ENCODE results near the gene LINS1.

The LINS1 gene

GRCh38 chr15:100571592-100572167 lies 30.3 kb downstream of the LINS1 start:
- Histone ChIP-seq H3K9me3 (ENCODE audit: control insufficient read depth, insufficient read depth, low read length) (no peaks in the 10 kb centered on the region), H3K36me3 (ENCODE audit: control insufficient read depth, insufficient read depth, low read length) (peaks cover 2% of the 10 kb centered on the region), H3K9ac (ENCODE audit: low read depth, low read length) (no peak overlapping the region), H3K4me3 (ENCODE audit: low read depth, low read length) (no peak overlapping the region), H3K27me3 (ENCODE audit: control insufficient read depth, insufficient read depth, low read length) (no peaks in the 10 kb centered on the region), H3K4me1 (ENCODE audit: control insufficient read depth, insufficient read depth, low read length) (no peaks in the 10 kb centered on the region)

DNA sequence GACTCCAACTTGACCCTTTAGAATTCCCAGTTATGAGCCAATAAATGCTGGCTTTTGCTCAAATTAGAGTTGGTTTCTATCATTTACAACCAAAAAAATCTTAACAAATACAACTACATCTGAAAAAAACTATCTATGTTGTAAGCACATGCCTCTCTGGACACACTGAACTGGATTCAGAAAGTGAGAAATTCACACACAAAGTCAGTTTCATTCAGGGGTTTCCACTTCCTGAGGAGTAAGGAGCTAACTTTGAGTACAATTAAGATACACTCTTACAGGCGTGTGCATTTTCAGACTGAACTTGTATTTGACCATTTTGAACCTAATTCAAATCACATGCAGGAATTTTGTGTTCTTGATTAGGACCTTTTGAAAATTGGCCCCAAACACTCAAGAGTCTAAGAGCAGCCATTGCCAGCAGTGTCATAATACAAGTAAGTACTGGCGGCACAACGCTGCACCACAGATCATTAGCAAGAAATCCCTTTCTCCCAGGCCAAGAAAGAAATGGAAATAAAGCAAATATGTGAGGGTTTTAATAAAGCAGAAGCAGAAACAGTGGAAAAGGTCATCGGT lies 31.2 kb downstream of the LINS1 start:
- H3K4me3 ChIP-seq (ENCODE audit: low read depth, low read length), result no peak overlapping the region
- H3K36me3 ChIP-seq (ENCODE audit: control insufficient read depth, insufficient read depth, low read length), result peaks cover 2% of the 10 kb centered on the region
- H3K9me3 ChIP-seq (ENCODE audit: control insufficient read depth, insufficient read depth, low read length), result no peaks in the 10 kb centered on the region
- H3K4me1 ChIP-seq (ENCODE audit: control insufficient read depth, insufficient read depth, low read length), result no peaks in the 10 kb centered on the region
- no peaks in the 10 kb centered on the region for H3K27me3 ChIP-seq (ENCODE audit: control insufficient read depth, insufficient read depth, low read length)
- no peak overlapping the region for H3K9ac ChIP-seq (ENCODE audit: low read depth, low read length)

GRCh38 chr15:100570275-100570674 lies 31.7 kb downstream of the LINS1 start:
- Histone ChIP-seq H3K36me3 (ENCODE audit: control insufficient read depth, insufficient read depth, low read length) (peaks cover 2% of the 10 kb centered on the region), H3K9me3 (ENCODE audit: control insufficient read depth, insufficient read depth, low read length) (no peaks in the 10 kb centered on the region), H3K4me3 (ENCODE audit: low read depth, low read length) (no peak overlapping the region), H3K4me1 (ENCODE audit: control insufficient read depth, insufficient read depth, low read length) (no peaks in the 10 kb centered on the region), H3K9ac (ENCODE audit: low read depth, low read length) (no peak overlapping the region), H3K27me3 (ENCODE audit: control insufficient read depth, insufficient read depth, low read length) (no peaks in the 10 kb centered on the region)

DNA sequence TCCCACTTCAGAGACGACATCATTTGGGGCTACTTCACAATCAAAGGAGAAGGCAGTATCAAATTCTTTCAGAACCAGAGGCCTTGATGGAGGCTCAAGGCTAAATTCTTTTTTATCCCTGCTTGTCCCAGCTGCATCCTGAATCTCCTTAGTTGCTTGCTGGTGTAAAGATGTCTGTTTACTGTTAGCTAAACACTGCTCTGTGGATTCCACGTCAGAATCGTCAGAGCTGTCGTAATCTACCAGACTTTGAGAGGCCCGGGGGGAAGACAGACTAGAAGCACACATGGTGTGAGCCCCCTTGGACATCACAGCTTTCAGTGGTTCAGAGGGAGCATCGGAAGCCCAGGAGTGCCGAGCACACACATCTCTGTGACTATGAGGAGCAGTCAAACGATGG lies 32.6 kb downstream of the LINS1 start:
- Histone ChIP-seq H3K36me3 (ENCODE audit: control insufficient read depth, insufficient read depth, low read length) (peaks cover 2% of the 10 kb centered on the region), H3K4me1 (ENCODE audit: control insufficient read depth, insufficient read depth, low read length) (no peaks in the 10 kb centered on the region), H3K9ac (ENCODE audit: low read depth, low read length) (no peak overlapping the region), H3K4me3 (ENCODE audit: low read depth, low read length) (no peak overlapping the region), H3K27me3 (ENCODE audit: control insufficient read depth, insufficient read depth, low read length) (no peaks in the 10 kb centered on the region), H3K9me3 (ENCODE audit: control insufficient read depth, insufficient read depth, low read length) (no peaks in the 10 kb centered on the region)

- no peaks in the 10 kb centered on the region for H3K36me3 ChIP-seq (ENCODE audit: control insufficient read depth, insufficient read depth, low read length)
- no peaks in the 10 kb centered on the region for H3K9me3 ChIP-seq (ENCODE audit: control insufficient read depth, insufficient read depth, low read length)
Measured at GRCh38 chr15:100566850-100567628, 34.9 kb downstream of the LINS1 start.

GRCh38 chr15:100565591-100565990 lies 36.4 kb downstream of the LINS1 start:
- Histone ChIP-seq H3K9me3 (ENCODE audit: control insufficient read depth, insufficient read depth, low read length) (no peaks in the 10 kb centered on the region), H3K4me3 (ENCODE audit: low read depth, low read length) (no peak overlapping the region), H3K36me3 (ENCODE audit: control insufficient read depth, insufficient read depth, low read length) (no peaks in the 10 kb centered on the region), H3K4me1 (ENCODE audit: control insufficient read depth, insufficient read depth, low read length) (no peaks in the 10 kb centered on the region), H3K27me3 (ENCODE audit: control insufficient read depth, insufficient read depth, low read length) (no peaks in the 10 kb centered on the region), H3K9ac (ENCODE audit: low read depth, low read length) (no peak overlapping the region)

More at GRCh38 chr15:100566850-100567628, 34.9 kb downstream of the LINS1 start:
- H3K4me1 ChIP-seq (ENCODE audit: control insufficient read depth, insufficient read depth, low read length), result no peaks in the 10 kb centered on the region
- no peaks in the 10 kb centered on the region for H3K27me3 ChIP-seq (ENCODE audit: control insufficient read depth, insufficient read depth, low read length)
- no peak overlapping the region for H3K9ac ChIP-seq (ENCODE audit: low read depth, low read length)
- H3K4me3 ChIP-seq (ENCODE audit: low read depth, low read length), result no peak overlapping the region

DNA sequence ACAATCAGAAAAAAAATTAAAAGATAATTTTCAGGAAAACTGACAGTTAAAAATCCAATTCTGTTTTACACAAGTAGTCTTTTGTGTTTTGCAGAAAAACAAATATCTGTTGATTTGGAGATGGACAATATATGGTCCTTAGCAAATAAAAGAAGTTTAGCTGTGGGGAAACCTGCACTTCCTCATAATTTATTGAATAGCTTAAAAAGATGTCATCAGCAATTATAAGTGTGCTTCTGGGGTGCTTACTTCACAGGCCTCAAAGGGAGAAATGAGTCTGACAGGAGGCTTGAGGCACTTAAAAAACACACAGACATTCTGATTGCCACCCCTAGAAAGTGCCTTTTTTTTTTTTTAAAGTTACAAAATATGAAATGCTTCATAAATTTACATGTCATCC lies 41.7 kb downstream of the LINS1 start:
- Histone ChIP-seq H3K27me3 (ENCODE audit: control insufficient read depth, insufficient read depth, low read length) (no peaks in the 10 kb centered on the region), H3K9ac (ENCODE audit: low read depth, low read length) (no peak overlapping the region), H3K4me3 (ENCODE audit: low read depth, low read length) (no peak overlapping the region), H3K4me1 (ENCODE audit: control insufficient read depth, insufficient read depth, low read length) (no peaks in the 10 kb centered on the region), H3K9me3 (ENCODE audit: control insufficient read depth, insufficient read depth, low read length) (no peaks in the 10 kb centered on the region), H3K36me3 (ENCODE audit: control insufficient read depth, insufficient read depth, low read length) (no peaks in the 10 kb centered on the region)

- no peak overlapping the region for H3K4me3 ChIP-seq (ENCODE audit: low read depth, low read length)
- no peaks in the 10 kb centered on the region for H3K27me3 ChIP-seq (ENCODE audit: control insufficient read depth, insufficient read depth, low read length)
- no peaks in the 10 kb centered on the region for H3K36me3 ChIP-seq (ENCODE audit: control insufficient read depth, insufficient read depth, low read length)
- H3K9ac ChIP-seq (ENCODE audit: low read depth, low read length), result no peak overlapping the region
- H3K4me1 ChIP-seq (ENCODE audit: control insufficient read depth, insufficient read depth, low read length), result no peaks in the 10 kb centered on the region
- no peaks in the 10 kb centered on the region for H3K9me3 ChIP-seq (ENCODE audit: control insufficient read depth, insufficient read depth, low read length)
Measured at GRCh38 chr15:100559330-100559729, 42.7 kb downstream of the LINS1 start.

DNA sequence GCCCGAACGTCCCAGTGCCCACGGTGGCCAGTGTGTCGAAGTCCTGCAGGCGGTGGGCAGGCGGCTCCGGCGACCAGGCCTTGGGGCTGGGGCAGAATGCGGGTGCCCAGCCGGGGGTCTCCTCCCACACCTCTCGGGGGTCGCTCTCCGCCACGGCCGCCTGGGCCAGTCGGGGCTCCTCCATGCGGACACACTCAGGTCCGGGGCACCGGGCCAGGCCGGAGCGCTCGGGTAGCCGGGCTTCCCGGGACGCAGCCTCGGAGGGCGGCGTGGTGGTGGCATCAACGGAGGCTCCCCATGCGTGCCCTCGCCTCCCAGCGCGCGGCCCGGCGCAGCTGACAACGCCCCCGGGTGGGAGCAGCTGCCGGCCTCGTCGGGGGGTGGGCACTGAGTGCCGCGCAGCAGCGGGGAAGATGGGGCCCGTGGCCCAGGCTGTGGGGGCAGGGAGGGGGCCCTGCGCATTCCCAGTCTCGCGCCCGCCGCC lies 43.2 kb downstream of the LINS1 start:
- H3K27me3 ChIP-seq (ENCODE audit: control insufficient read depth, insufficient read depth, low read length), result no peaks in the 10 kb centered on the region
- H3K4me3 ChIP-seq (ENCODE audit: low read depth, low read length), result no peak overlapping the region
- H3K9me3 ChIP-seq (ENCODE audit: control insufficient read depth, insufficient read depth, low read length), result no peaks in the 10 kb centered on the region
- H3K36me3 ChIP-seq (ENCODE audit: control insufficient read depth, insufficient read depth, low read length), result peaks cover under 1% of the 10 kb centered on the region
- no peaks in the 10 kb centered on the region for H3K4me1 ChIP-seq (ENCODE audit: control insufficient read depth, insufficient read depth, low read length)
- H3K9ac ChIP-seq (ENCODE audit: low read depth, low read length), result no peak overlapping the region

DNA sequence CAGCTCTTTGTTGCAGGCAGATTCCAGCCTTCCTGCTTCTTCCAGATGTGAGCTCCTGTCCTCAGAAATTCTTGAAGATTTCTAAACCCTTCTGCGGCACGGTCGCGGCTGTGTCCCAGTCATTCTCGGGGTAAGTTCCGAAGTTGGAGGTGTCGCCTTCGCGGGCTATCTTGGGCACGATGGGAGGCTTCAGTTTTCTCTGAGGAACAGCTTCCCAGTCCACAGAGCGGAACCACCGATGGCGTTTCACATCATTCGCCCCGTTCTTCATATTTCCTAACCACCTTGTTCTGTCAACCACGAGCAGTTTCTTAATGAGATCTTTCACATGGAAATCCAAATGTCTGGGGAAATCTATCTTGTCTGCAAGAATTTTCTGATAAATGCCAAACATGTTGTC lies 48.5 kb downstream of the LINS1 start:
- Histone ChIP-seq H3K27me3 (ENCODE audit: control insufficient read depth, insufficient read depth, low read length) (no peaks in the 10 kb centered on the region), H3K36me3 (ENCODE audit: control insufficient read depth, insufficient read depth, low read length) (peaks cover 5% of the 10 kb centered on the region), H3K9me3 (ENCODE audit: control insufficient read depth, insufficient read depth, low read length) (no peaks in the 10 kb centered on the region), H3K4me1 (ENCODE audit: control insufficient read depth, insufficient read depth, low read length) (peaks cover 2% of the 10 kb centered on the region), H3K4me3 (ENCODE audit: low read depth, low read length) (no peak overlapping the region), H3K9ac (ENCODE audit: low read depth, low read length) (no peak overlapping the region)

DNA sequence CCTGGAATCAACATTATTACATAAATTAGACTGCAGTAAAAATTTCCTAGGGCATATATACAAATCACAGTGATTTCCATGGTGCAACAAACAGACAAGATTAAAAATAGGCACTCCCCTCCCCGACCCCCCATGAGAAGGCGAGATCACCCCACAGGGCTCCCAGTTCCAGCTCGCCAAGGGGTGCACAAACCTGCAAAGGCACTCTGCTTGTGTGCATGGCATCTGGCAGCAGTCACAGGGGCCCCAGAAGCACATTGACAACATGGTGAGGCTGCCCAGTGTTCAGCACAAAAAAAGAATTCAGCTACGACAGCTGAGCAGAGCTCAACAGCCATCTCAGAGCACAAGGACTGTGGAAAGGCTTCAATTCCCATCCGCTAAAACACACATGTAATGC lies 54.0 kb downstream of the LINS1 start:
- no peaks in the 10 kb centered on the region for H3K9me3 ChIP-seq (ENCODE audit: control insufficient read depth, insufficient read depth, low read length)
- no peaks in the 10 kb centered on the region for H3K27me3 ChIP-seq (ENCODE audit: control insufficient read depth, insufficient read depth, low read length)
- H3K4me1 ChIP-seq (ENCODE audit: control insufficient read depth, insufficient read depth, low read length), result peaks cover 2% of the 10 kb centered on the region
- H3K4me3 ChIP-seq (ENCODE audit: low read depth, low read length), result no peak overlapping the region
- no peaks in the 10 kb centered on the region for H3K36me3 ChIP-seq (ENCODE audit: control insufficient read depth, insufficient read depth, low read length)
- no peak overlapping the region for H3K9ac ChIP-seq (ENCODE audit: low read depth, low read length)

DNA sequence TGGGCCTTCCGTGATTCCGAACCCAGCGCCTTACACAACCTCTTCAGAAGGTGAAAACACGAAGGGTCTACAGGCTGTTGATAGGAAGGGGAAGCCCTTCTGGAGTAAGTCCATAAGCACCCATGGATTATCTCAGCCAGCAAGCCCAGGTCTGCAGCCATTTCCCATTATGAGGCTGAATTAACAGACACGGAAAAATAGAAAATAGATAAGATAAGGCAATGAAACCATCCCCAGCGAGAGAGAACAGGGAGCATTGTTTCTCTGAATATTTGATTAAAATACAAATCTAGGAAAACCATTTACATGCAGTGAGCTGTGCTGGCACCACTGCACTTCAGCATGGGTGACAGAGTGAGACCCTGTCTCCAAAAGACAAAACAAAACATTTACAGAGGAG lies 57.0 kb downstream of the LINS1 start:
- Histone ChIP-seq H3K4me1 (ENCODE audit: control insufficient read depth, insufficient read depth, low read length) (no peaks in the 10 kb centered on the region), H3K27me3 (ENCODE audit: control insufficient read depth, insufficient read depth, low read length) (no peaks in the 10 kb centered on the region), H3K9me3 (ENCODE audit: control insufficient read depth, insufficient read depth, low read length) (no peaks in the 10 kb centered on the region), H3K36me3 (ENCODE audit: control insufficient read depth, insufficient read depth, low read length) (no peaks in the 10 kb centered on the region), H3K9ac (ENCODE audit: low read depth, low read length) (no peak overlapping the region), H3K4me3 (ENCODE audit: low read depth, low read length) (no peak overlapping the region)

All from iPS-15b (cell line).